Measurements from ENCODE around the gene RASSF8. TPM values are rescaled to one million over a fixed set of nuclear protein-coding genes. Genes with fewer than 3 reads are reported as not detected.

RASSF8 gene
- polyA plus RNA-seq, 3 donors, result 0.08 to 0.39 TPM; not detected in 1

GRCh38 chr12:26097046-26097878 is 138.8 kb downstream of the RASSF8 start:
- H3K27me3 Mint-ChIP-seq (ENCODE audit: low read depth in 3 of 3), result peaks cover 0 to 1% (median 0%) of the 10 kb centered on the region in 3 donors
- no peak overlapping the region for H3K27ac Mint-ChIP-seq
- H3K9me3 Mint-ChIP-seq, result no peaks in the 10 kb centered on the region
- H3K4me1 Mint-ChIP-seq, result peaks cover 5% of the 10 kb centered on the region
- H3K9me3 ChIP-seq (replicated peaks in 1 of 2; ENCODE audit: control insufficient read depth in 1 of 2, insufficient read depth in 1 of 2, low read length in 2 of 2), result no peaks in the 10 kb centered on the region
- no peak overlapping the region for H3K4me3 Mint-ChIP-seq
- H3K27ac ChIP-seq (ENCODE audit: low read depth in 1 of 2, low read length in 2 of 2), result no peak overlapping the region
- no peaks in the 10 kb centered on the region for H3K79me2 ChIP-seq (ENCODE audit: insufficient read depth, low read length)
- no peaks in the 10 kb centered on the region for H4K20me1 ChIP-seq (ENCODE audit: insufficient read depth, low read length)
- WGBS (ENCODE audit: insufficient coverage), result no CpG with 5 or more reads among the region's 6 CpGs
- H2AFZ ChIP-seq (ENCODE audit: insufficient read depth, low read depth, low read length, poor library complexity, severe bottlenecking), result no peak overlapping the region
- no peaks in the 10 kb centered on the region for H3K27me3 ChIP-seq (ENCODE audit: control insufficient read depth in 2 of 2, insufficient read depth in 2 of 2, low read length in 2 of 2)
- peak; percentile 97 for TF ChIP-seq CTCF (IDR thresholded peaks at IDR 0.05)
- H3K9ac ChIP-seq (ENCODE audit: insufficient read depth, low read length, poor library complexity, severe bottlenecking), result no peak overlapping the region
- no peaks in the 10 kb centered on the region for H3K36me3 ChIP-seq (replicated peaks in 1 of 2; ENCODE audit: control insufficient read depth in 1 of 2, insufficient read depth in 2 of 2, low read length in 2 of 2)
- no peak overlapping the region for H3K4me2 ChIP-seq (replicated peaks; ENCODE audit: extremely low read depth, low read length, poor library complexity, severe bottlenecking)
- H3K4me1 ChIP-seq (ENCODE audit: control insufficient read depth in 1 of 2, insufficient read depth in 2 of 2, low read length in 2 of 2), result peaks cover 0 to 8% of the 10 kb centered on the region in 2 donors
- peak; percentile 58 to 76 (median 70) for DNase-seq
- no peak overlapping the region for H3K4me3 ChIP-seq (replicated peaks in 1 of 3; ENCODE audit: low read depth in 2 of 3, low read length in 3 of 3)
- no peaks in the 10 kb centered on the region for H3K36me3 Mint-ChIP-seq
- intact Hi-C loops (cut with micrococcal nuclease), result loop anchor here in 1 of 2 donors (5.0 kb wide), 1 partner anchor 430 kb away; no protein-coding TSS in a partner anchor

GRCh38 chr12:26100666-26101349 is 142.3 kb downstream of the RASSF8 start:
- no peak overlapping the region for H3K4me3 Mint-ChIP-seq
- no peaks in the 10 kb centered on the region for H4K20me1 ChIP-seq (ENCODE audit: insufficient read depth, low read length)
- no peak for TF ChIP-seq CTCF (IDR thresholded peaks at IDR 0.05)
- WGBS (ENCODE audit: insufficient coverage), result 70% methylated on average over 5 of the region's 8 CpGs
- H3K36me3 Mint-ChIP-seq, result no peaks in the 10 kb centered on the region
- no peak overlapping the region for H3K9ac ChIP-seq (ENCODE audit: insufficient read depth, low read length, poor library complexity, severe bottlenecking)
- no peaks in the 10 kb centered on the region for H3K27me3 Mint-ChIP-seq (ENCODE audit: low read depth in 3 of 3)
- no peaks in the 10 kb centered on the region for H3K36me3 ChIP-seq (replicated peaks in 1 of 2; ENCODE audit: control insufficient read depth in 1 of 2, insufficient read depth in 2 of 2, low read length in 2 of 2)
- no peaks in the 10 kb centered on the region for H3K9me3 ChIP-seq (replicated peaks in 1 of 2; ENCODE audit: control insufficient read depth in 1 of 2, insufficient read depth in 1 of 2, low read length in 2 of 2)
- H3K4me1 Mint-ChIP-seq, result peaks cover 11% of the 10 kb centered on the region
- H3K4me1 ChIP-seq (ENCODE audit: control insufficient read depth in 1 of 2, insufficient read depth in 2 of 2, low read length in 2 of 2), result peaks cover 0 to 8% of the 10 kb centered on the region in 2 donors
- H3K9me3 Mint-ChIP-seq, result no peaks in the 10 kb centered on the region
- H3K27ac ChIP-seq (ENCODE audit: low read depth in 1 of 2, low read length in 2 of 2), result no peak overlapping the region
- DNase-seq, result no peak
- H3K79me2 ChIP-seq (ENCODE audit: insufficient read depth, low read length), result no peaks in the 10 kb centered on the region
- H3K27me3 ChIP-seq (ENCODE audit: control insufficient read depth in 2 of 2, insufficient read depth in 2 of 2, low read length in 2 of 2), result no peaks in the 10 kb centered on the region
- no peak overlapping the region for H3K4me2 ChIP-seq (replicated peaks; ENCODE audit: extremely low read depth, low read length, poor library complexity, severe bottlenecking)
- H3K4me3 ChIP-seq (replicated peaks in 1 of 3; ENCODE audit: low read depth in 2 of 3, low read length in 3 of 3), result no peak overlapping the region
- H3K27ac Mint-ChIP-seq, result no peak overlapping the region
- H2AFZ ChIP-seq (ENCODE audit: insufficient read depth, low read depth, low read length, poor library complexity, severe bottlenecking), result no peak overlapping the region
- intact Hi-C loops (cut with micrococcal nuclease), result no loop called here
